ENCODE data around the gene CIT.

CIT gene

DNA sequence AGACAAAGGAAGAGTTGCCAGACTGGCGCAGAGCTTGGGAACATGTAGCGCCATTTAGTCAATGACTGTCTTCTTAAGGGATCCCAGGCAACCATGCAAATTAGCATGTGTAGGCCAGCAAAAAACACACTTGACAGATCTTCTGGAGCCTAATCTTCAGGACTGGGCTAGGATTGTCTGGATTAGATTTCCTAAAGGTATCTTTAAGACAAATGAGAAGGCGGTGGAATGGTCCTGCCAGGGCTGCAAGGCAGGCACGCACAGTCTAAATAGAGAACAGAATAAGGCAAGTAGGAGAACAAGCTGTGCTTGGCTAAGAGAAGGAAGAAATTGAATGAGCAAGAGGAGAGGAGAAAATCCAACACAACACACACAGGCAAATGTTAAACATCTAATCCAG is 80.0 kb downstream of the CIT start:
- DNase-seq (ENCODE audit: low spot score) = no peak

DNA sequence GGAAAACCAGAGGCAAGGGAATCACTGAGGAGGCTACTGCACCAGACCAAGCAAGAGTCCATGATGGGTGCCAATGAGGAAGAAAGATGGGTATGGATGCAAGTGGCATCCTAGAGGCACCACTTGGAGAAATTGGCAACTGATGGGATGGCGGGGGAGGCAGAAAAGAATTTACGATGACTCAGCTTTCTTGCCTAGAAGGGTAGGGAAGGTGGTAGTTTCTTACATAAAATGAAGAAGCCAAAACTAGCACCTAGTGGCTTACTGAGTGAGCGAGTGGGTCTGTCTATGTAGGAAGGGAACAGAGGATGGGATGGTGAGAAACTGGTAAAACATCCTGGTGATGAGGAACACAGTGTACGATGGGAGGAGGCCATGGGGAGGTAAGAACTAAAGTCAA is 80.8 kb downstream of the CIT start:
- DNase-seq (ENCODE audit: low spot score) = no peak

DNA sequence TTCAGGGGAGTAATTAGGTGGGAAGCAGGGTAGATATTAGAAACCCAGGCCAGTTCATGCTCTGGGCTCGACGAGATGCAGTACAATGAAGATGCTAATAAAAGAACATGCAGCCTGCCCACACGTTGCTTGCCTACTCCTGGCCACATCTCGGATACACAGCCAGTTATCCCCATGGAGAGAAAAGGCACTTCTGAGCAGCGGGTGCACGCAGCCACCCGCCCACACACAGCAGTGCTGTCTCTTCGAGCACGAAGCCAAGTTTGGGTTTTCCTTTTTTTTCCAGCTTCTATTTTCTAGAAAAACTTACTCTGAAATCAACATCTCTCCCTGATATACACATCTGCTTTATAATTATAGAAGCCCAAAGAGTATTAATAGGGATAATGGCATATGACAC is 85.7 kb downstream of the CIT start:
- DNase-seq (ENCODE audit: low spot score) = no peak

DNA sequence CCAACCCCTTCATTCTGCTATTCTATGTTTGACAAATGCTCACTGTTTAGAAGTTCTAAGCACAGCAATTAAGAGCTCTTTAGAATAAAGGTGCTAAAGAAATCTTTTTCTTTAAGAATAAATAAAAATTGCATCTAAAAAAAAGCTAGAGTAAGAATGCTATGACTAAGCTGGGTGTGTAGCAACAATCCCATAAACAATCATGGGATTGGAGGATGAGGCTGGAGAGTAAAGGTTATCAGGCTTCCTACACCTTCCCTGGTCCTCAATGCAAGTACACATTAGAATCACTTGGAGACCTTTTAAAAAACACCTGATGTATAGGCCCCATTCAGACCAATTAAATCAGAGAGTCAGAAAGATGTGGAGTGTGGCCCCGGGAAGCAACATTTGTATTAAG is 88.3 kb downstream of the CIT start:
- DNase-seq (ENCODE audit: low spot score) = peak; percentile 50

DNA sequence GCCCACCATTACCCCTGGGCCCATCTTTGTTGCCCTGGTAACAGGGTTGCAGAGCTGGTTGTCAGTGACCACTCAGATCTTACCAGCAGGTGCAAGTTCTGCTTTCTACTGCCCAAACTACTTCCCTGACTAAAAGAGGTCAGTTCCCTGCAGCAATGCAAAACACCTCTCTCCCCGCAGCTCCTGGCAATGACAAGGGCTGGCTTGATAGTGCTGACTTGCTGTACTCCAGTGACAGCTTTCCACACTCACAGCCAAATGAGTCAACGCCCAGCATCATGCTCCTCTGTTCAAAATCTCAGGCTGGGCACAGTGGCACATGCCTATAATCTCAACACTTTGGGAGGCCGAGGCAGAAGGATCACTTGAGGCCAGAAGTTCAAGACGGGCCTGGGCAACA is 90.6 kb downstream of the CIT start:
- no peak for DNase-seq (ENCODE audit: low spot score)

DNA sequence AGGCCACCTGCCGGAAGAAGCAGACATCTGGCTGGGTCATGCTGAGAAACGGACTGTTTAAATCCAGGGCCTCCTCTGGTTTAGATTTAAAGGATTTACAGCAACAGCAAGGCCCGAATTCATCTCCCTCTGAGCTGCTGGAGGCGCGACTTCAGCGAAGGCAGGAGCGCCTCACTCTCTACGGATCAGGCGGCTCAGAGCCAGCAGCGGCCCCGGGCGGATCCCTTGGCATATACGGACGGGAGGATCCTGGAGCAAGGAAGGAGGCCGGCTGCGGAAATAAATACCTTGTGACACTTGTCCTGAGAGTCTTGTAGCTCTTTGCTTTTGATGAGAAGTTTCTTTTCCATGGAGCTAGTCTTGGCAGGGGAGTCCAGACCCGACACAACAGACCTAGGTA is 92.4 kb downstream of the CIT start:
- DNase-seq (ENCODE audit: low spot score) = no peak

DNA sequence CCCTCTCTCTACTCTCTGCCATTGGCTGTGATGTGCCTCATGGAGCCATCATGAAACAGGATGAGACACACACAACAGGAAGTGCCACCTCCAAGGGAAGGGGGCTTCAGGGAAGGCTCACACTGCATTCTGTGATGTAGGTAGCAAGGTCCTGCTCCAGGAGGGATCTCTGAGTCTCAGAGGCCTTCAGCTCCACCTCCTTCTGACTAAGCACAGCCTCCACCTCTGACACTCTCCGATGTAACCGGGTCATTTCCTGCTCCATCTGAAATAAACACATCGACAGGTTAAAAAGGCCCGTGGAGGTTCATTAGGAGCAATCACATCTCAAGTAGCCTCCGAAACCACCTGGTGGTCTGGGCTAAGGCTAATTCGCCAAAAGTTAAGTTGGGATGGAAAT is 93.3 kb downstream of the CIT start:
- no peak for DNase-seq (ENCODE audit: low spot score)

DNA sequence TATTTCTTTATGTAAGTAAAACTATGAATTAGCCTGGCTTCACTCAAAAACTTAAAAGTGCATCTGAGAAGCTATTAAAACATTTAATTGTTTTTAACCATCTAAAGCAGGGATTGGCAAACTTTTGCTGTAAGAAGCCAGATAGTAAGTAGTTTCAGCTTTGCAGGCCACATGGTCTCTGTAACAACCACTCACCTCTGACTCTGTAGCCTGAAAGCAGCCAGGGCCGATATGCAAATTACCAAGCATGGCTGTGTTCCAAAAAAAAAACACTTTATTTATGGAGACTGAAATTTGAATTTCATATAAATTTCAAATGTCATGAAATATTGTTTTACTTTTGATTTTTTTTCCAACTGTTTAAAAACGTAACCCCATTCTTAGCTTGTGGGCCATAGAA is 95.3 kb downstream of the CIT start:
- DNase-seq (ENCODE audit: low spot score) = no peak

DNA sequence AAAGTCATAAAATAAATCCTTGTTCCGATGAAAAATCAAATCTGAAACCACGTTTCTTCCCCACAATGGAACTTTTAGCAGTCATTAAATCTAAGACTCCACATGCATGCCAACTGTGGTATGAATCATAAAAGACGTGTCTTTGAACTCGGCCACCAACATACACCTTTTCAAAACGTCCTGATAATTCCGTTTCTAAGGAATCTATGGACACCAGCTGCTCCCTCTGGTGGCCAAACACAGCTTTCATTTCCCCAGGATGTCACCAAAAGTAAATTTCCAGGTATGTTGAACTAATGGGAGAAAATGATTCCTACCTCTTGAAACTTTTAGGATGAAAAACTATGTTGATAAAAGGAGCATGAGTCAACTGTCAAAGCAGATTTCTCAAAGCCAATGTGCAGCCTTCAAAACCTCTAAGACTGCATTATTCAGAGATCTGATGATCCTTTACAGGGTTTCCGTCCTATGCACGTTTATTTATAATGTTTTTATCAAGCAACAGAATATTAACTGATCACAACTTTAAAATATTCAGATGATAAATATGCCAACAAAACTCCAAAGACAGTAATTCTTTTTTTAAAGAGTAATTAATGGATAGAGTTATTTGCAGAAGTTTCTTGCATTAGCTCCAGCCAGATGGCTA is 96.2 kb downstream of the CIT start:
- DNase-seq (ENCODE audit: low spot score) = peak; percentile 59

DNA sequence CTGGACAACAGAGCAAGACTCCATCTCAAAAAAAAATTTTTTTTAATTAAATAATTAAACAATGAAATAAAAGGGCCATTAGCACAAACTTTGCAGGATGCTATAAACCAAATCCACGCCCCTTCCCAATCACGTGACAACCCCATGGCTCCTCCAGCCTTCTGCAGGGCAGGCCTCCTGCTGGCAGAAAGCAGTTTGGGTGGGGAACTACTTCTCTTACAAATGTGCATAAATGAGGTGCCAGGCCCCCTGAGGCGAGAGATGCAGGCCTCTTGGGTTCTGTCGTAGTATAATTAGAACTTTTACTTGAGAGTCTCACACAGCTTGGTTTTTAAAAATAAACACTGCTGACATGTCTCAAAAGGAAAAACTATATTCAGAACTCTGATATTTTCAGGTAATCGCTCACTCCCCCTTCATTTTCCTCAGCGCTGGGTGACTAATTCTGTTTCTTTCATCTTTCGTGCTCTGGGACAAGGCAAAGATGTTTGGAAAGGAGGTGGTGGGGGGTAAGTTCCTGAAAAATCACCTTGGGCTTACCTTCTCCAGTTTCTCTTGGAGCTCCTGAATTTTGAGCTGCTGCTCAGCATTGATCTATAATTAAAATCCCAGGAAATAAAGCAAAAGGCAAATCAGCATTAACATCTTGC is 101.7 kb downstream of the CIT start:
- DNase-seq (ENCODE audit: low spot score) = no peak

DNA sequence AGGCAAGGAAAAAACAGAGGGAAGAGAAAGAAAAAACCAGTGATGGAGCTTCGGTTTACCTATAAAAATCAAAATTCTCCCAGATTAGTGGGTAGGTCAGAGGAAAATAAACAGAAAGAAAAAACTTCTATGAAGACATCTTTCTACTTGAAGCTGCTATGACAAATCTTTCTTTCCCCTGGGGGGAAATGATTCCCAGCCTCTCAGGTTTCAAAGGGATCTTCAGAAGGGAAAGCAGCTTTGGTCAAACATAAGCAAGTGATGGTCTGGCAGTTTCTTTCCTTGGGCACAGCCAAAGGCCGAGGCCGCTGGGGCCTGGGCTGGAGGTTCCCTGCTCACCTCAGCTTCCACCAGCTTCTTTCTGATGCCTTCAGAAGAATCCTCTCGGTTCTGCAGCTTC is 104.7 kb downstream of the CIT start:
- DNase-seq (ENCODE audit: low spot score) = no peak

DNA sequence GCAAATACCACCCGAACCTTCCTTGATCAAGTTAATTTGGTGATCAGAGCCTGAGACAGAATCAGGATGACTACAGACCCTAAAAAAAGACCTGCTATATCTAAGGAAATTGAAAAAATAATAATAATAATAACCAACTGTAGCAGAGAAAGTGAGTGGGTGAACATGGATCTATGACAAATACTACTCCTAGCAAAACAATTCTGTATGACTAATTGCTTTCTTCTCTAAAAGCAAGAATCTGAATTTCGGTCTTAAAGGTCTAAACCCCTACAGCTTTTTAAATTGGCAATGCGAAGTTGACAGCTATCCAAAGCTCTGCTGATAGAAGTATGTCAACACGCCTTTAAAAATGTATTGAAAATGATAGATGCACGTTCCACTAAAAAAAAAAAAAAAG is 107.0 kb downstream of the CIT start:
- no peak for DNase-seq (ENCODE audit: low spot score)

DNA sequence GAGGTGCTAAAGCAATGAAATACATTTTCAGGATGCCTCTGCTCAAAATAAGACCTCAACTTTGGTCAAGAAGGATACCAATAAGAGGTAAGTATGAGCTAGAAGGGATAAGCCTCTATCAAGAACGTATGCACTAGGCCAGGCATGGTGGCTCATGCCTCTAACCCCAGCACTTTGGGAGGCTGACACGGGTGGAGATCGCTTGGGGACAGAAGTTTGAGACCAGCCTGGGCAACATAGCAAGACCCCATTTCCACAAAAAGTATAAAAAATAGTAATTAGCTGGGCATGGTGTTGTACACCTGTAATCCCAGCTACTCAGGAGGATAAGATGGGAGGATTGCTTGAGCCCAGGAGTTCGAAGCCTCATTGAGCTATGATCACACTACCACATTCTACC is 114.5 kb downstream of the CIT start:
- no peak for DNase-seq (ENCODE audit: low spot score)

DNA sequence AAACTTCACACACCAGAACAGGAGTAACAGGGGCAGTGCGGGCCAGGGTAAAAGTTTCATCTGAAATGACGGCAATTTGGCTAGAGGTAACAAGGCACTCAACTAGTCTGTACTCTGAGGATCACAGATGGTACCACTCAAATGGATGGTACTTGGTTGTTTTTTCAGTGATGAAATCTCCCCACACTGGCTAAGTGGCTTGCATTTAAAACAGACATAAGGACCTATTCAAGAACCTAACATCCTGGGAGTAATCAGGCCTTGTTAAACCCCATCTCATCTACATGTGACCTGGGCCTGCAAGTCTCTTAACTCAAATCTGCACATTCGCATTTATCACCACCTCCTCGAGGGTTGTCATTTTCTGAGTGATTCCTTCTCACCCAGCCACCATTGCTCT is 118.4 kb downstream of the CIT start:
- DNase-seq (ENCODE audit: low spot score) = no peak

DNA sequence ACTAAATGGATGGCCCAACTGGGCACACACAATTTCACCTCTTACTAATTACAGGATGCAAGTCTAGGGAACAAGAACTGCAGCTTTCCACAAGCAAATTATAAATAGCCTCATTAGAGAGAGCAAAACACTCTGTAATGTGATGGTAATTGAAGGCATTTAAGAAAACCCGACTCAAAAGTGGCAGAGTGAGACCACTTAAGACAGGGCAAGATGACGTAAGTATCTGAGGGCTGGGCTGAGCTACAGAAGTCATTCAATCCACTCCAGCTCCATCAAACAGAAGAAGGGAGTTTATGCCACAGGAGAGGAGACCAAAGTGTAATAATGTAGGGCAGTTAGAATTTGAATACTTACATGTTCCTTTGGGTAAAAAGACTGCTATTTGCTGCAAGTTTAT is 118.9 kb downstream of the CIT start:
- no peak for DNase-seq (ENCODE audit: low spot score)

DNA sequence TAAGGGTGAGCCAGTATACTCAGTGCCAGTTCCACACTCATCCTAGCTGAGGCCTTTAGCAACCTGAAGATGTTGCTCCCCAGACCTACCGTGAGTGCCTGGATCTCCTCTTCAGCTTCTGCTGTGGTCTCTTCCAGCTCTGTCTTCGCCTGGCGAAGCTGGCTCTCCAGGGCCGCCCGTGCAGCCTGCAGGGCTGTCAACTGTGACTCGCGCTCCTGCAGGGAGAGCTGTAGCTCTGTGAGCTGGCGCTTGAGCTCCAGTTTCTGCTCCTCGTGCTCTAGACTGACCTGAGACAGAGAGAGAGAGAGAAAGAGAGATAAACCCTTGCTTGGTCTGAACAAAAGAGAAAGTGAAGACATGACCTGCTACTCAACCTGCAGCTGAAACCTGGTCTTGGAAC is 125.2 kb downstream of the CIT start:
- no peak for DNase-seq (ENCODE audit: low spot score)

DNA sequence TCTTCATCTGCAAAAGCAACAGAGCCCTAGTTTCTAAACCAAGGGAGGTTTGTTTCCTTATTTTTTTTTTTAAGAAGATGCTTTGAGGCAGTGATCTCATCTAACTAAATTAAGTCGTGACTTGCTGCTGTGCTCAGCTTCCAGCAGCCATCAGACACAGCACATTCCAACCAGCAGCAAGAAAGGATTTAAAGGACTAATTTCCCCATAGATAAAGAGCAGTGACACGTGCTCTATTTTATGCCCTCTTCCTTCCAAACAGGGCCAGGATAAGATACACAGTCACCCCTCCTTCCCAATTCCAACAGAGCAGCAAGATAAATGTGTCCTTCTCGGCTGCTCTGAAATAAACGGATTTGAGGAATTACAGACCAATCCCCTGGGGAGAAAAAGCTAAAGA is 127.5 kb downstream of the CIT start:
- DNase-seq (ENCODE audit: low spot score) = peak; percentile 39

DNA sequence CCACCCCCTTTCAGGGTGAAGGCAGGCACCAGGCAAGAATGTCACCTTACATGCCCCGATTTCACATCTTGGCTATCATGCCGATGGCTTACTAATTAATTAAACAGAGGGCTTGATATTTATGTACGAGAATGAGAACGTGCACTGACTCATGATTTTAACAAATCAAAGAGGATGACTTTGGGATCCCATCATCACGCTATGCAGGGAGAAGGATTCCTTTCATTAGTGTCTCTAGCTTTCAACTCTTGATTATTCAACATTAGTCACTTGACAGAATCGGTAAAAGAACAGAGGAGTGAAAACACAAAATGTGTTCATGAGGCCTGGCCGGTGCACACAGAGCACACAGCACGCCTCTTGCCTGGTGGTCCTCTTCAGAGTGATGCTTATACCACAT is 128.6 kb downstream of the CIT start:
- peak; percentile 20 for DNase-seq (ENCODE audit: low spot score)

DNA sequence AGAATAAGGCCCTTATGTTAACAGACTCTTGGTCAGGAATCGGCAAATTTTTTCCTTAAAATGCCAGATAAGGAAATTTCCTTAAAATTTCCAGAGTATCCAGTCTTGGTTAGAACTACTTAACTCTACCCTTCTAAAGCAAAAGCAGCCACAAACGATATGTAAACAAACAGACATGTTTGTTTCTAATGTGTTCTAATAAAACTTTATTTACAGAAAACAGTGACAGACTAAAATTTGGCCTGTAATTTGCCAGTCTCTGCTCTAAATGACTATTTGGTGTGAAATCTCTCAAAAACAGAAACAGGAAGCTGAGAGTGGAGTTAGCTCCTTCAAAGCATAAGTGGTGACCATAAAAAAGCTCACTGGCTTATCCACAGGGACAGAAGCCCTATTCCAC is 131.0 kb downstream of the CIT start:
- DNase-seq (ENCODE audit: low spot score) = no peak

DNA sequence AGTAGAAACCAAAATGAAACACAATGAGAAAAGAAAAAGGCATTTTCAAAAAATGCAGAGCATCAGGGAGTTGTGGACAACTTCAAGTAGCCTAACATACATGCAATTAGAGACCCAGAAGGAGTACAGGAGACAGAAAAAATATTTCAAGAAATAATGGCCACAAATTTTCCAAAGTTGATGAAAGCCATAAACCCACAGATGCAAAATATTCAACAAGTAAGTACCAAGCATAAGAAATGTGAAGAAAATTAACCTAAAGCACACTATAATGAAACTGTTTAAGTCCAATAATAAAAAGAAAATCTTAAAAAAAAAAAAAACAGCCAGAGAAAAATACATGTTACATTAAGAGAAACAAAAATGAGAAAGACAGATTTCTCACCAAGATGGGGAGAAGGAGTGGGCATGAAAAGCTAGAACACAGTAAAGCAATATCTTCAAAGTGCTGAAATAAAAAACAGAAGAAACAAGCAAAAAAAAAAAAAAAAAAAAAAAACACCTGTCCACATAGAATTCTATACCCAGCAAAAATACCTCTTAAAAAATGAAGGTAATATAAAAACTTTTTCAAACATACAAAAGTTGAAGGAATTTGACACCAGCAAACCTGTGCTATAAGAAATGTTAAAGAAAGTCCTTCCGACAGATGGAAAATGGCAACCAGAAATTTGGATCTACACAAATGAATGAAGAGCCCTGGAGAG is 132.1 kb downstream of the CIT start:
- no peak for DNase-seq (ENCODE audit: low spot score)

DNA sequence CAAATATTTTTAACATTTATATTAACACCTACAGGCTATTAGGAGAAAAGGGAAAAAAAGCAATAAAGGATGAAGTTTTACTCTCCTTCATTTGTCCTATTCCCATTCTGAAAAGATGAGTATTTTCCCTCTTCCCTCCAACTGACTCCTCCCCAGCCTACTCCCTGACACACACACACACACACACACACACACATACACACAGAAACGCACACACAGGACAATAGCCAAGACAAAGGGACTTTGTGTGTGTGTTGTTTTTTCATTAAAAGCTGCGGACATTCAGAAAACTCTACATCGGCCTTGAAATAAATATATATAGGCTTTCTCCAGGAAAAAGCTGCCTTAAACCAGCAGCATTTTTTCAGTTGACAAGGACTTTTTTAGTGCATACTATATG is 134.4 kb downstream of the CIT start:
- no peak for DNase-seq (ENCODE audit: low spot score)

DNA sequence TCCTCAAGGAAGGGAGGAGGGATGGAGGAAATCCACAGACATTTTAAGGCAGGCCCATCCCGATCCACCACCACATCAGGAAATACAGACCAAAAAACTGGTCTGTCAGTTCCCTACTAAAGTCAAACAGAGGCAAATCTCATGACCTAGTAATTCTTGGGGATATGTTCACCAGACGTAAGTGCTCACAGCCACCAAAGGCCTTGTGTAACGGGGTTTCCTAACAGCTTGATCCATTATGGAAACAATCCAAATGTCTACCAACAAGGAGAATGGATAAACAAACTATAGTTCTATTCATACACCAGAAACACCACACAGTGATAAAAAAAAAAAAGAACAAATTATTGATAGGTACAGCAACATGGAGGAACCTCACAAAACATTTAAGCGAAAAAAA is 136.3 kb downstream of the CIT start:
- no peak for DNase-seq (ENCODE audit: low spot score)

DNA sequence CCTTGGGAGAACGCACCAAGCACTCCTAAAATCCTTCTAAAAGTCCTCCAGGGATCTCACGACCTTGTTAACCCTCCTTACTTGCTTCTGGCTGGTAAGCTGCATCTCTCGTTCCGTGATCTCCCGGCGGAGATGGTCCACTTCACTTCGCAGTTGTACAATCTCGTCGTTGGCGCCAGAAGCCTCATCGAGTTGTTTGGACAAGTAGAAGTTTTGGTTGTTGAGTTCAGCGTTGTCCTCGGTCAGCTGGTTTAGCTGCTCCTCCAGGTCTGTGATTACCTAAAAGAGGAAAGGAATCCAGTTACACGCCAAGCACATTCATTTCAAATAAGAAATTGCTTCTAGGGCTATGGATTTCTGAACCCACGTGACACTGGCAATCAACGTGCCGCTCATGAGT is 142.0 kb downstream of the CIT start:
- DNase-seq (ENCODE audit: low spot score) = no peak

DNA sequence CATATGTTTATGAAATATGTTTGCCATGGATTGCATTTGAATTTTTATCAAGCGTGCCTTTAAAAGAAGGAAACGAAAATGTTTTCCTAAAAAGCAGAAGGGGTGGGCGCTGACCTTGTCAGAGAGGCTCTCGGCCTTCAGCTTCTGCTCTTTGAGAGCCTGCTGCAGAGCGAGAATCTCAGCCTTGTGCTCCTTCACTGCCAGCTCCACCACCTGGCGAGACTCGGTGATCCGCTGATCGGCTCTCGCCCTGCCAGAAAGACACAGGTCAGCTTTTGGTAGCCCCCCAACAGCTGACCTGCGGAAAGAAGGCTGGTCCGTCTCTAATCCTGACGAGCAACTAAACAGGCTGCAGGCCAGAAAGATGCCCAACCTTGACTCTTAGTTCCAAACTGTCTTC is 146.7 kb downstream of the CIT start:
- no peak for DNase-seq (ENCODE audit: low spot score)

Data from AG20443 (cell line).